ENCODE data around the gene IVD.

IVD gene

GRCh38 chr15:40437752-40438687, 32.4 kb downstream of the IVD start:
- no peaks in the 10 kb centered on the region for H3K9me3 Mint-ChIP-seq
- H3K27ac Mint-ChIP-seq, result no peak overlapping the region
- peaks cover 36% of the 10 kb centered on the region for H3K4me1 Mint-ChIP-seq (ENCODE audit: low read depth)
- H3K27me3 Mint-ChIP-seq, result peaks cover 37% of the 10 kb centered on the region
- no peaks in the 10 kb centered on the region for H3K36me3 Mint-ChIP-seq (ENCODE audit: low read depth)
- no peak overlapping the region for H3K4me3 Mint-ChIP-seq

DNA sequence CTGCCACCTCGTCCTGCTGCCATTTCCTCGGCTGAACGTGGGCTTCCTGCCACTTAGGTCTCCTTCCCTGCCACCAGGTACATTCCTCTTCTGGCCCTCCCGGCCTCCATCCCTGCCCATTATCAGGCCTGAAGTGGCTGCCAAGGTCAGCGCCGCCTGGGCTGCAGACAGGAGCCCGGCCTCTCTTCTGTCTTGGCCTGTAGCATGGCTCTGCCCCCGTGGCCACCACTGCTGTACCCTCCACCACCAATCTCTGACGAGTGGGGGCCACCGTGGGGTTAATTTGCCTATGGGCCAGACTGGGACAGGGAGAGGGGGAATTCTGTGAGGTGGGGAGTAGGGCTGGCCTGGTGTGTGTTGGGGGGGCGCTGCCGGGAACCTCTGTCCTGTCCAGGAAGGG, 33.1 kb downstream of the IVD start:
- Mint-ChIP-seq H3K27me3 (peaks cover 37% of the 10 kb centered on the region), H3K9me3 (no peaks in the 10 kb centered on the region), H3K4me1 (ENCODE audit: low read depth) (peaks cover 43% of the 10 kb centered on the region), H3K36me3 (ENCODE audit: low read depth) (no peaks in the 10 kb centered on the region), H3K4me3 (no peak overlapping the region), H3K27ac (no peak overlapping the region)

GRCh38 chr15:40439461-40439959, 33.9 kb downstream of the IVD start:
- peaks cover 37% of the 10 kb centered on the region for H3K27me3 Mint-ChIP-seq
- H3K4me1 Mint-ChIP-seq (ENCODE audit: low read depth), result peaks cover 51% of the 10 kb centered on the region

DNA sequence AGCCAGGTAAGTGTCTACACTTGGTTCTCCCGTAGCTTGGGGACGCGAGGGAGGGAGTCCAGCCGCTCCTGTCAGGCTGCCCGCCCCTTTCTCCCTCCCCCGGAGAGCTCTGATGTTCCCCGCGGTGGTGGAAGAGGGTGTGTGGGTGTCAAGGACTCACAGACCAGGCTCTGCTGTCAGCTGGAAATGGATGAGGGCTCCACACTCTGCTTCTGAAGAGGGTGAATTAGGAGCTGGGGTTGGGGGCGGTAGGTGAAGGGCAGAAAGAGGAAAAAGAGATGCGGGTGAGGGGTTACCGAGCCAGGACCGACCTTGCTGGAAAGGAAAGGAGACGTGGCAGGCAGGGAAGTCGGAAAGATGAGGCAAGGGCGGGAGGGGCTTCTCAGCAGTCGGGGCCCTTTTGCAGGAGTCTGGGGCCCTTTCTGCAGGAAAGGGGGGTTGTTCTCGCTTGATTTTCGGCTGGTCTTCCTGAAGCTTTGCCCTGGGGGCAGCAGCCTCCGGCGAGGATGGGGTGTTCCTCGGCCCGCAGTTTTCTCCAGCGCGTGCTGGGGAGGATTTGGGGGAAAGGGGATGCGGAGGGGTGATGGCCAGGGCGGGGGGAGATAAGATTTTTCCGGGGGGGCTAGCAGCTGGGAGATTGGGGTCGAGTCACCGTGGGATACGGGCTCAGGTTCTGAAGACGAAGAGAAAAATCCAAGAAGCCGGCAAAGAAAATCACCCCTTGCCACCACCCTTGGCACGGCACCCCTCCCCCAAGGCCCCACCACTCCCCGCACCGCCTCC, 34.6 kb downstream of the IVD start:
- no peaks in the 10 kb centered on the region for H3K36me3 Mint-ChIP-seq (ENCODE audit: low read depth)
- peak overlapping the region; percentile 85 for H3K4me3 Mint-ChIP-seq
- H3K9me3 Mint-ChIP-seq, result no peaks in the 10 kb centered on the region
- peaks cover 37% of the 10 kb centered on the region for H3K27me3 Mint-ChIP-seq
- peak overlapping the region; percentile 85 for H3K27ac Mint-ChIP-seq
- H3K4me1 Mint-ChIP-seq (ENCODE audit: low read depth), result peaks cover 57% of the 10 kb centered on the region

More at GRCh38 chr15:40439461-40439959, 33.9 kb downstream of the IVD start:
- H3K9me3 Mint-ChIP-seq, result no peaks in the 10 kb centered on the region
- H3K4me3 Mint-ChIP-seq, result peak overlapping the region; percentile 85
- peak overlapping the region; percentile 16 for H3K27ac Mint-ChIP-seq
- H3K36me3 Mint-ChIP-seq (ENCODE audit: low read depth), result no peaks in the 10 kb centered on the region

DNA sequence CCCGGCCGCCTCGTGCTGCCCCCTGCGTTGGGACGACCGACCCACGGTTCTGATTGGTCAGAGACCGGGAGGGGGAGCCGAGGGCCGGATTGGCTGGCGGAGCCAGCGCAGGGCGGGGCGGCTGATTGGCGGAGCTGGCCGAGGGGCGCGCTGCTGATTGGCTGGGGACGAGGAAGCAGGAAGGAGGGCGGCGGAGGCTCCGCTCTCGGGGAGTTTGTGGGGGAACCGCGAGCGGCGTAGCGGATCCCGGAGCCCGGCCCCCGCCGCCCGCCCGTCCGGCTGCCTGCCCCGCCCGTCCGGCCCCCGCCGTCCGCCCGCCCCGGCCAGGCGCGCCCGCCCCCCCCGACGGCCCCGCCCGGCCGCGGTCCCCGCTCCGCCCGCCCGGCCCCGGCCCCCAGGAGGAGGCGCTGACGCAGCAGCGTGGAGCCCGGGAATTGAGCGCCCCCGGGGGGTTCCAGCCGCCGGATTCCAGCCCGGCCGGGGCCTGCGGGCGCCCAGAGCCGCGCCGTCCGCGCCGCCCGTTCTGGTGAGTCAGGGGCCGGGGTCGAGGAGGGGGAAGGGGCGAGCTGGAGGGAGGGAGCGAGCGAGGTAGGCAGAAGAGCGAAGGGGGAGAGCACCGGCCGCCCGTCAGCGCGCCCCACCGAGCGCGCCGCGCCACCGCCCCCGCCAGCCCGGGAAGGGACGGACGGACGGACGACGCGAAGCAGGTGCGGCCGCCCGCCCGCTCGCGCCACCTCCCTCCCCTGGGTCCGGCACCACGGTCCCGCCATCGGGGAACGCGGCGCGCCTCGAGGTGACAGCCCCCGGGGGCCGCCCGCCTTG, 35.4 kb downstream of the IVD start, which contains the start of gene BAHD1:
Gene BAHD1 (plus strand): TSS at position 211 of the 822 bp plus-strand sequence. CDS start 17,512 bp downstream, outside the sequence.
- H3K27ac Mint-ChIP-seq, result peak within 1 kb of the TSS; percentile 85
- peaks cover 29% of the 10 kb centered on the region for H3K27me3 Mint-ChIP-seq
- no peaks in the 10 kb centered on the region for H3K36me3 Mint-ChIP-seq (ENCODE audit: low read depth)
- no peaks in the 10 kb centered on the region for H3K9me3 Mint-ChIP-seq
- H3K4me3 Mint-ChIP-seq, result peak within 1 kb of the TSS; percentile 85
- peaks cover 60% of the 10 kb centered on the region for H3K4me1 Mint-ChIP-seq (ENCODE audit: low read depth)

DNA sequence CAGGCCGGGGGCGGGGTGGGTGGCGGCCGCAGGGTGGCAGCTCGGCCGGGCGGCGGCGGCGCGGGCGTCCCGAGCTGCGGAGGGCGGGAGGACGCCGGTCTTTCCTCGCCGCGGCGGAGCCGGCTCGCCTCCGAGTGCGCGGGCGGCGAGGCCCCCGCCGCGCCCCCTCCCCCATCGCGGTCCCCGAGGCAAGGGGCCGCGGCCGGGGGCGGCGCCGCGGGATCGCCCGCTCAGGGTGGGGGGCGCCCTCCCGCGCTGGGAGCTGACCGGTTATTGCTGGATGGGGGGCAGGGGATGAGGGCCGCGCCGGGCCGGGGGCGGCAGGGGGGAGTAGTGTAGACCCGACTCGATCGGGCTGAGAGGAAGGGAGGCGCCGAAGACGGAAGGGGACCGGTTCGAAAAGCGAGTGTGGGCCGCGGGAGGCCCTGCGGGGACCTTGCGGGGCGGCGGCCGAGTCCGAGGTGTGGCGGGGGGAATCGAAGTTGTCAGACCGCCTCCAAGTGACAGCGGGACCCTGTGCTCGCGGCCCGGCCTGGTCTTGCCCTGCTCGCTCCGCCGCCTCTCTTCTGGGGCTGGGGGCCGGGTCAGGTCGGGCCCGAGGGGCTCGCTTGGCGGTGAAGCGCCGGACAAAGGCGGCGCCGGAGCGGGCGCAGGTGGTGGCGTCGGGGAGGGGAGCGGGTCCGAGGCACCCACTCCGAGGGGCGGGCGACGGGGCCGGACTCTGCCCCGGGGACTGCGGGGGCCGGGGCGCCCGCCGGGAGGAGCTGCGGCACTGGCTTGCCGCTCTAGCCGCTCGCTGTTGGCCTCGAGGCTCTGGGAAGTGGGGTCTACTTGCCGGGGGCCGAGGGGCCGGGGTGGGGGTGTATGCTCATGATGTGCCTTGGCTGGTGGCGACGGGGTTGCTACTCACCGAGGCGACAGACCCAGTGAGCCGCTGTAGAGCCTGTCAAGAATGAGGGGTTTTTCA, 36.3 kb downstream of the IVD start:
- peaks cover 25% of the 10 kb centered on the region for H3K27me3 Mint-ChIP-seq
- H3K9me3 Mint-ChIP-seq, result no peaks in the 10 kb centered on the region
- peak overlapping the region; percentile 84 for H3K4me3 Mint-ChIP-seq
- peak overlapping the region; percentile 65 for H3K27ac Mint-ChIP-seq
- no peaks in the 10 kb centered on the region for H3K36me3 Mint-ChIP-seq (ENCODE audit: low read depth)
- H3K4me1 Mint-ChIP-seq (ENCODE audit: low read depth), result peaks cover 56% of the 10 kb centered on the region

- Mint-ChIP-seq H3K27ac (no peak overlapping the region), H3K4me3 (peak overlapping the region; percentile 84), H3K27me3 (peaks cover 12% of the 10 kb centered on the region), H3K36me3 (ENCODE audit: low read depth) (no peaks in the 10 kb centered on the region), H3K9me3 (no peaks in the 10 kb centered on the region), H3K4me1 (ENCODE audit: low read depth) (peaks cover 46% of the 10 kb centered on the region)
Observed at GRCh38 chr15:40443255-40443654, 37.7 kb downstream of the IVD start.

DNA sequence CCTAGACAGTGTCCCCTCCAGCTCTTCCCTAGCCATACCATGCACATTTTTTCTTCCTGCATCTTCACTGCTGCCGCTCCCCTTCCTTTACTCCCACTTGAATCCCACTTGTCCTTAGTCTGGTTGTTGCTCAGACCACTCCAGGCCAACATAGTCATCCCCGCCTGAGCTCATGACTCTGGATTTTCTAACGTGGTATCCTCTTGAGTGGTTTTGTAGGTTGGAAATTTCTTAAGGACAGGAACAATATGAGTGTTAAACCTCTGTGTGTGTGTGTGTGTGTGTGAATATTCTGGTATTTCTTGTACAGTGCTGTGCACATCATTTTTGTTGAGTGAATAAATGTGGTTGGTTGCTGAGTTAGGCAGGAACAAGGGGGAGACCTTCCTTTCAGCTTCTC, 38.3 kb downstream of the IVD start:
- Mint-ChIP-seq H3K9me3 (no peaks in the 10 kb centered on the region), H3K4me1 (ENCODE audit: low read depth) (peaks cover 46% of the 10 kb centered on the region), H3K4me3 (no peak overlapping the region), H3K36me3 (ENCODE audit: low read depth) (no peaks in the 10 kb centered on the region), H3K27ac (no peak overlapping the region), H3K27me3 (peaks cover 7% of the 10 kb centered on the region)

- H3K36me3 Mint-ChIP-seq (ENCODE audit: low read depth), result no peaks in the 10 kb centered on the region
- no peak overlapping the region for H3K4me3 Mint-ChIP-seq
- peaks cover 4% of the 10 kb centered on the region for H3K27me3 Mint-ChIP-seq
- H3K4me1 Mint-ChIP-seq (ENCODE audit: low read depth), result peaks cover 47% of the 10 kb centered on the region
- H3K9me3 Mint-ChIP-seq, result no peaks in the 10 kb centered on the region
- H3K27ac Mint-ChIP-seq, result no peak overlapping the region
Observed at GRCh38 chr15:40444736-40445135, 39.1 kb downstream of the IVD start.

DNA sequence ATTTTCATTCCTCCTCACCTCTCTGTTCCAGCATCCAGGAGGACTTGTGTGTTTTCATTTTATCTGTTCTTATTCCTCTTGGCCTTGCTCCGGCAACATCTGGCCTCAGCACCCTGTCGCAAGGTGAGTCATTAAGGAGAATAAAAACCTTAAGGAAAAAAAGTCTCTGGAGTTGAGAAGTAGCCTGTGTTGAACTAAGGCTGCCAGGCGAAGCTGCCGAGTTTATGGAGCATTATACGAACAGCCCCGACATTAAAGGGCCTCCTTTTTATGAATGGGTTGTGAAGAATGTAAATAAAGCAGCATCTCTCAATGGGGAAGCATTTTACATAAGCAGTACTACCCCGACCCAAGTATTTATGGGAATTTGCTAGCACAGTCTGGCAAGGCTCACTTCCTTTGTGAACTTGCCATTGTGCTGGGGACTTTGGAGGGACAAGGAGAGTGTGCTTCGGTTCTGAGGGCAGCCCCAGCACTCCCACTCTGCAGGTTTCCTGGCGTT, 39.9 kb downstream of the IVD start:
- H3K4me1 Mint-ChIP-seq (ENCODE audit: low read depth), result peaks cover 48% of the 10 kb centered on the region

GRCh38 chr15:40446144-40446543, 40.5 kb downstream of the IVD start:
- Mint-ChIP-seq H3K36me3 (ENCODE audit: low read depth) (no peaks in the 10 kb centered on the region), H3K4me3 (no peak overlapping the region), H3K27ac (no peak overlapping the region), H3K4me1 (ENCODE audit: low read depth) (peaks cover 54% of the 10 kb centered on the region), H3K27me3 (no peaks in the 10 kb centered on the region), H3K9me3 (no peaks in the 10 kb centered on the region)

More for the DNA sequence above, 39.9 kb downstream of the IVD start:
- H3K27ac Mint-ChIP-seq, result peak overlapping the region; percentile 26
- H3K36me3 Mint-ChIP-seq (ENCODE audit: low read depth), result no peaks in the 10 kb centered on the region
- H3K4me3 Mint-ChIP-seq, result no peak overlapping the region
- H3K27me3 Mint-ChIP-seq, result no peaks in the 10 kb centered on the region
- H3K9me3 Mint-ChIP-seq, result no peaks in the 10 kb centered on the region

GRCh38 chr15:40448354-40448753, 42.8 kb downstream of the IVD start:
- H3K9me3 Mint-ChIP-seq, result no peaks in the 10 kb centered on the region
- no peak overlapping the region for H3K27ac Mint-ChIP-seq
- H3K36me3 Mint-ChIP-seq (ENCODE audit: low read depth), result no peaks in the 10 kb centered on the region
- H3K4me1 Mint-ChIP-seq (ENCODE audit: low read depth), result peaks cover 65% of the 10 kb centered on the region
- H3K4me3 Mint-ChIP-seq, result no peak overlapping the region
- H3K27me3 Mint-ChIP-seq, result no peaks in the 10 kb centered on the region

GRCh38 chr15:40449275-40449674, 43.7 kb downstream of the IVD start:
- Mint-ChIP-seq H3K36me3 (ENCODE audit: low read depth) (no peaks in the 10 kb centered on the region), H3K9me3 (no peaks in the 10 kb centered on the region), H3K4me3 (no peak overlapping the region), H3K27me3 (no peaks in the 10 kb centered on the region), H3K27ac (peak overlapping the region; percentile 16), H3K4me1 (ENCODE audit: low read depth) (peaks cover 65% of the 10 kb centered on the region)
